Upper lobe of left lung (tissue), 6 donors: ENCODE measurements around the gene CCL19. TPM values are rescaled to one million over a fixed set of nuclear protein-coding genes. Genes with fewer than 3 reads are reported as not detected.

Experiments used
- ATAC-seq, 2 donors: fragments of 200-7000 bp; cut with Tn5 transposase; one replicate each; pipeline ENCODE4 v1.9.1; 2022; ENCODE audit warnings: mild to moderate bottlenecking in 2 of 2, moderate library complexity in 2 of 2; ENCODE audit not compliant: low FRiP score in 2 of 2
- DNase-seq, 2 donors: peaks; one replicate each; pipeline ENCODE4 v3.0.0-alpha.2; 2019 to 2020
- H3K27ac ChIP-seq, 4 donors: fragments of 200-600 bp; sonication (generic); one replicate each; pipeline ENCODE4 v1.5.1; 2016 to 2019
- H3K27me3 ChIP-seq, 4 donors: fragments of 200-600 bp; sonication (generic); one replicate each; pipeline ENCODE4 v1.5.1; 2017 to 2019
- H3K36me3 ChIP-seq, 4 donors: fragments of 200-600 bp; sonication (generic); one replicate each; pipeline ENCODE4 v1.5.1; 2016 to 2019
- H3K4me1 ChIP-seq, 4 donors: fragments of 200-600 bp; sonication (generic); one replicate each; pipeline ENCODE4 v1.5.1; 2018 to 2019
- H3K4me3 ChIP-seq, 4 donors: fragments of 200-600 bp; sonication (generic); one replicate each; pipeline ENCODE4 v1.5.1; 2017 to 2019; ENCODE audit warnings: mild to moderate bottlenecking in 2 of 4, moderate library complexity in 1 of 4
- H3K9me3 ChIP-seq, 4 donors: fragments of 200-600 bp; sonication (generic); one replicate each; pipeline ENCODE4 v1.5.1; 2018 to 2019
- EP300 ChIP-seq, 4 donors: sonication (generic); formaldehyde crosslinking; IDR thresholded peaks; one replicate each; pipeline ENCODE4 v1.5.1; 2017; ENCODE audit warnings: antibody characterized with exemption in 4 of 4, control low read depth in 2 of 4
- POLR2A ChIP-seq, 4 donors: fragments of 450-650 bp; IDR thresholded peaks; one replicate each; pipeline ENCODE4 v1.5.1; 2016 to 2017; ENCODE audit warnings: antibody characterized with exemption in 4 of 4, mild to moderate bottlenecking in 2 of 4
- POLR2AphosphoS5 ChIP-seq, 2 donors: sonication (generic); formaldehyde crosslinking; IDR thresholded peaks; one replicate each; pipeline ENCODE4 v1.5.1; 2017; ENCODE audit warnings: antibody characterized with exemption in 2 of 2
- WGBS, 2 donors: methylation state at CpG; one replicate each; pipeline ENCODE4 v1.1.5; 2017 to 2018; 5-methylcytosine and 5-hydroxymethylcytosine counted together
- total RNA-seq, 6 donors: library from RNA; depleted of rRNA in 4 of 6; stranded (reverse); fragments of >200 nt in 4 of 6; gene quantifications; one replicate each; pipeline versions ENCODE4 v1.1.0 to v1.2.1, GENCODE V29; 2016 to 2021
- TF ChIP-seq, protein P1 (sequence below), 6 experiments: fragments of 450-650 bp in 4 of 6; fragments of 200-600 bp in 2 of 6; sonication (generic) in 2 of 6; IDR thresholded peaks; one replicate each; pipeline ENCODE4 v1.5.1; 2016 to 2019; ENCODE audit warnings: antibody characterized with exemption in 6 of 6
- donor health status: DM: no; HTN: no; CAD: no; lungs with moderate emphysema.
- donor health status: DM: no; HTN: yes; CAD: no; lungs with severe emphysema.

The CCL19 gene
- total RNA-seq, 6 donors from 2014 or later, result 2.0 to 5.2 (median 5.2) TPM; not detected in 3

DNA sequence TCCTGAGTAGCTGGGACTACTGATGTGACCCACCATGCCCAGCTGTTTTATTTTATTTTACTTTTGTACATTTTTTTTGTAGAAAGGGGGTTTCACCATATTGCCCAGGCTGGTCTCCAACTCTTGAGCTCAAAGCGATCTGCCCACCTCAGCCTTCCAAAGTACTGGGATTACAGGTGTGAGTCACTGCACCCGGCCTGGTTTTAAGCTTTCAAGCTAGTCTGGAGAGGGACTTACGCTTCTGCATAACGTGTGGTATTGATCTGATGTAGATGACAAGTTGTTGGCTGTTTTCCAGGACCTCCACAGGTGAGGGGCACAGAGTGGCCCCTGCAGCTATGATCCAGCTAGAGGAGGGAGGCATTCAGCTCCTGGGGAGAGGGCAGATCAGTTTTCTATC is 25.6 kb upstream of the CCL19 start:
- ATAC-seq, result no peak
- Histone ChIP-seq H3K36me3 (no peaks in the 10 kb centered on the region), H3K4me3 (no peak overlapping the region), H3K27ac (no peak overlapping the region), H3K27me3 (no peaks in the 10 kb centered on the region), H3K4me1 (peaks cover 0 to 8% (median 4%) of the 10 kb centered on the region in 4 donors), H3K9me3 (no peaks in the 10 kb centered on the region)
- DNase-seq, result no peak
- WGBS, 2 donors, result 78 to 89% methylated on average over 4 of the region's 4 CpGs
- TF ChIP-seq POLR2A (IDR thresholded peaks at IDR 0.05), result no peak
- TF ChIP-seq POLR2AphosphoS5 (IDR thresholded peaks at IDR 0.05), result no peak
- TF ChIP-seq EP300 (IDR thresholded peaks at IDR 0.05), result no peak
- TF ChIP-seq, protein P1, sequence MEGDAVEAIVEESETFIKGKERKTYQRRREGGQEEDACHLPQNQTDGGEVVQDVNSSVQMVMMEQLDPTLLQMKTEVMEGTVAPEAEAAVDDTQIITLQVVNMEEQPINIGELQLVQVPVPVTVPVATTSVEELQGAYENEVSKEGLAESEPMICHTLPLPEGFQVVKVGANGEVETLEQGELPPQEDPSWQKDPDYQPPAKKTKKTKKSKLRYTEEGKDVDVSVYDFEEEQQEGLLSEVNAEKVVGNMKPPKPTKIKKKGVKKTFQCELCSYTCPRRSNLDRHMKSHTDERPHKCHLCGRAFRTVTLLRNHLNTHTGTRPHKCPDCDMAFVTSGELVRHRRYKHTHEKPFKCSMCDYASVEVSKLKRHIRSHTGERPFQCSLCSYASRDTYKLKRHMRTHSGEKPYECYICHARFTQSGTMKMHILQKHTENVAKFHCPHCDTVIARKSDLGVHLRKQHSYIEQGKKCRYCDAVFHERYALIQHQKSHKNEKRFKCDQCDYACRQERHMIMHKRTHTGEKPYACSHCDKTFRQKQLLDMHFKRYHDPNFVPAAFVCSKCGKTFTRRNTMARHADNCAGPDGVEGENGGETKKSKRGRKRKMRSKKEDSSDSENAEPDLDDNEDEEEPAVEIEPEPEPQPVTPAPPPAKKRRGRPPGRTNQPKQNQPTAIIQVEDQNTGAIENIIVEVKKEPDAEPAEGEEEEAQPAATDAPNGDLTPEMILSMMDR (IDR thresholded peaks at IDR 0.05), result no peak

DNA sequence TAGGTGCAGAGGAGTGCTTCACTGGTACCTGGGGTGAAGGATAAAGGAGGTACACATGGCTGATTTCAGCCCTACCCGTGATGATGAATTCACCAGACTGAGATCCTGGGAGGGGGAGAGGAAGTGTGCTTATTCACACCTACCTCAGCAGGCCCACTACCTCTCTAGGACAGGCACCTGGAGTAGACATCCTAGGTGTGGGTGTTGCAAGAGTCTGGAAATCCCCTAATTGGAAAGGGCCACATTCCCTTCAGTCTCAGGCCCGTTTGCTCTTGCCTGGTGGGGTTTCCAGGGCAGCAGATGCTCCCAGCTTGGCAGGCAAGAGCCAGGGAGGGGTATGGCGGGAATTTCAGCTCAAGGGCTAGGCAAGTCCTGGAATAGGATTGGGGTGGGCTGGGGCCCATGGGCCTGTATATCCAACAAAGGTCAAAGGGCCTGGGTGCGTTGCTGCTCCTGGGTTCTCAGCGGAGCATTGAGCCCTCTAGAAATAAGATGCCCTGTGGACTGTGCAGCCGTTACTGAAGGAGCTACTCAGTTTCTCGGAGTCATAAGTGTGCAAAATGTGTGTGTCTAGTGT is 24.7 kb upstream of the CCL19 start:
- TF ChIP-seq, protein P1 (IDR thresholded peaks at IDR 0.05), result no peak
- TF ChIP-seq EP300 (IDR thresholded peaks at IDR 0.05), result no peak
- TF ChIP-seq POLR2AphosphoS5 (IDR thresholded peaks at IDR 0.05), result no peak
- no peak for TF ChIP-seq POLR2A (IDR thresholded peaks at IDR 0.05)
- ATAC-seq, result no peak
- 86 to 100% methylated on average over 4 to 7 of the region's 7 CpGs for WGBS, 2 donors

DNA sequence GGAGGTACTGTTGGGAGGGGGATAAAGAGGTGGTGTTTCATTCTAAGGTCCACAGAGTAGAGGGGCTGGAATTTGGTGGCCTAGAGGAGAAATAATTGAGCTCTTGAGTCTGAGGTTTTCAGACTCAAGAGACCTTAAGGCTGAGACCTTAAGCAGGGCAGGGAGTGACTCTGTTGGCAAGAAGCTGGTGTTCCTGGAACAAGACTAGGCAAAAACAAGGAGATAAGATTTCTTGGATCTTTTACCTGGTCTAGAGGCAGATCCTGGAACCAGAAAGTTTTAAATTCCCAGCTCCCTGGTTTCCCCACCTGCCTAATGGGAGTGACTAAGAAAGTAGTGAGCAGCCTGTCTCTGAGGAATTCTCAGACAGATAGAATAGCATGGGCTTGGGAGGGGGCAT is 22.9 kb upstream of the CCL19 start:
- no peak overlapping the region for H3K4me3 ChIP-seq
- H3K36me3 ChIP-seq, result no peaks in the 10 kb centered on the region
- H3K27ac ChIP-seq, result no peak overlapping the region
- H3K4me1 ChIP-seq, result peaks cover 0 to 15% (median 9%) of the 10 kb centered on the region in 4 donors
- DNase-seq (no peak), ATAC-seq (no peak)
- H3K27me3 ChIP-seq, result no peaks in the 10 kb centered on the region
- no peaks in the 10 kb centered on the region for H3K9me3 ChIP-seq
- TF ChIP-seq POLR2A (IDR thresholded peaks at IDR 0.05), result no peak
- no peak for TF ChIP-seq POLR2AphosphoS5 (IDR thresholded peaks at IDR 0.05)
- TF ChIP-seq, protein P1 (IDR thresholded peaks at IDR 0.05), result no peak
- TF ChIP-seq EP300 (IDR thresholded peaks at IDR 0.05), result no peak

More for the DNA sequence above, 24.7 kb upstream of the CCL19 start:
- Histone ChIP-seq H3K27me3 (no peaks in the 10 kb centered on the region), H3K36me3 (no peaks in the 10 kb centered on the region), H3K27ac (no peak overlapping the region), H3K4me3 (no peak overlapping the region), H3K4me1 (peaks cover 0 to 8% (median 4%) of the 10 kb centered on the region in 4 donors), H3K9me3 (no peaks in the 10 kb centered on the region)
- no peak for DNase-seq

DNA sequence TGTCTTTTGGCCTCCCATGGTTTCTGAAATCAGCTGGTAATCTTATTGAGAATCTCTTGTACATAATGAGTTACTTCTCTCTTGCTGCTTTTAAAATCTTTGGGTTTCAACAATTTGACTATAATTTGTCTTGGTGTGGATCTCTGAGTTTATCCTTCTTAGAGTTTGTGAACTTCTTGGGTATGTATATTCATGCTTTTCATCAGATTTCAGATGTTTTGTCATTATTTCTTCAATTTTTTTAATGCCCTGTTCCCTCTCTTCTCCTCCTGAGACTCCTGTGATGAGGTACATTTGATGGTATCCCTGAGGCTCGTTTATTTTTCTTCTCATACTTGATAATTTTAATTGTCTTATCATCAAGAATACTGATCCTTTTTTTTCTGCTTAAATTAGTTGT is 21.1 kb upstream of the CCL19 start:
- H3K4me3 ChIP-seq, result no peak overlapping the region
- H3K9me3 ChIP-seq, result no peaks in the 10 kb centered on the region
- no peaks in the 10 kb centered on the region for H3K27me3 ChIP-seq
- H3K36me3 ChIP-seq, result no peaks in the 10 kb centered on the region
- TF ChIP-seq POLR2A (IDR thresholded peaks at IDR 0.05), result no peak
- TF ChIP-seq, protein P1 (IDR thresholded peaks at IDR 0.05), result no peak
- no peak for TF ChIP-seq EP300 (IDR thresholded peaks at IDR 0.05)
- TF ChIP-seq POLR2AphosphoS5 (IDR thresholded peaks at IDR 0.05), result no peak
- ATAC-seq (no peak), DNase-seq (no peak)
- WGBS, 2 donors, result 55 to 79% methylated on average over 1 of the region's 1 CpG
- peaks cover 0 to 9% (median 3%) of the 10 kb centered on the region in 4 donors for H3K4me1 ChIP-seq
- H3K27ac ChIP-seq, result no peak overlapping the region

DNA sequence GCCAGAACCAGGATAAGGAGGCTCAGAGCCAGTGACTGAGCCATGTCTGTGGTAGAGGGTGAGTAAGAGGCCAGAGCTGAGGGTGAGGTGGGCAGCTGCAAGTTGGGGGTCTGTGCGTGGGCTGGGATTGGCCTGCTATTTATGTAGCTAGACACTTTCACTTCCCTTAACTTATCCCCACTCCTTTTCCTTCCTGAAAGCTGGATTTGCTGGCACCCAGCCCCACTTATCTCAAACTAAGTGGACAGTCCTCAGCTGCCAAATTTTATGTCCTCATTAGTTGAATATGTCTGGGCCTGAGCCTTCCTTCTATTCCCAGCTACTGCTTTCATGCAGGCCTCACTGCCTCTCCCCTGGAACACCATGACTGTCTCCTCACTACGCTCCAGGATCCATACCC is 18.9 kb upstream of the CCL19 start, which contains the start of gene CCL21:
CCL21 (minus strand) TSS at position 114 of the 400 bp plus-strand sequence; CDS start at position 44, 70 bp downstream.
- H3K27me3 ChIP-seq, result no peaks in the 10 kb centered on the region
- 58 to 70% methylated on average over 2 of the region's 2 CpGs for WGBS, 2 donors
- TF ChIP-seq EP300 (IDR thresholded peaks at IDR 0.05), result no peak
- TF ChIP-seq, protein P1 (IDR thresholded peaks at IDR 0.05), result no peak
- no peak for TF ChIP-seq POLR2AphosphoS5 (IDR thresholded peaks at IDR 0.05)
- no peak for TF ChIP-seq POLR2A (IDR thresholded peaks at IDR 0.05)
- H3K27ac ChIP-seq, result no peak within 1 kb of the TSS
- no peak for DNase-seq
- no peak within 1 kb of the TSS for H3K4me3 ChIP-seq
- no peaks in the 10 kb centered on the region for H3K36me3 ChIP-seq
- peaks cover 0 to 9% (median 3%) of the 10 kb centered on the region in 4 donors for H3K4me1 ChIP-seq
- ATAC-seq, result peak; percentile 46 to 50
- H3K9me3 ChIP-seq, result no peaks in the 10 kb centered on the region
